Mucosa of descending colon (tissue), 3 donors: ENCODE results near the gene HAUS2. TPM values are rescaled to one million over a fixed set of nuclear protein-coding genes. Genes with fewer than 3 reads are reported as not detected.

Source experiments
- ATAC-seq: fragments of 200-7000 bp; cut with Tn5 transposase; one replicate; pipeline ENCODE4 v1.9.1; 2020; ENCODE audit warnings: mild to moderate bottlenecking, moderate library complexity
- DNase-seq, 3 donors: peaks; one replicate each; pipeline ENCODE4 v3.0.0-alpha.2; 2020
- H3K36me3 ChIP-seq: fragments of 200-600 bp; one replicate; pipeline ENCODE4 v1.8.0; 2021; ENCODE audit warnings: low read depth, mild to moderate bottlenecking
- H3K4me1 ChIP-seq: fragments of 200-600 bp; one replicate; pipeline ENCODE4 v1.8.0; 2021; ENCODE audit warnings: low read depth, mild to moderate bottlenecking
- H3K4me3 ChIP-seq: fragments of 200-600 bp; one replicate; pipeline ENCODE4 v1.8.0; 2021; ENCODE audit warnings: mild to moderate bottlenecking
- H3K9me3 ChIP-seq: fragments of 200-600 bp; one replicate; pipeline ENCODE4 v1.8.0; 2021; ENCODE audit warnings: mild to moderate bottlenecking
- intact Hi-C, 2 donors: fragments of 100-400 bp; cut with DNase I in 1 of 2; cut with micrococcal nuclease in 1 of 2; formaldehyde crosslinking; loops; one replicate each; pipeline versions ENCODE4 v1.11.0 to v1.11.1; 2022; cut with DNase I, micrococcal nuclease
- total RNA-seq, 3 donors: library from RNA; stranded (reverse); fragmentation: NEBNext Ultra II Directional in 2 of 3; extraction: Animal tissue kit (Norgen Biotek cat#: 25700) in 2 of 3; gene quantifications; one replicate each; pipeline versions ENCODE4 v1.2.1 to v1.2.4, GENCODE V29; 2021 to 2023
- TF ChIP-seq, protein P1 (sequence below): fragments of 200-600 bp; IDR thresholded peaks from one replicate; pipeline ENCODE4 v1.8.0; 2022; ENCODE audit warnings: antibody characterized with exemption, mild to moderate bottlenecking
- donor health status: DM: no; HTN: no; CAD: no; lungs with moderate emphysema.
- donor health status: DM: no; HTN: no; CAD: no.
- donor health status: DM: no; HTN: yes; CAD: no.

HAUS2 gene
- total RNA-seq, 3 donors from 2014 or later = 11.7 to 16.5 (median 13.4) TPM

DNA sequence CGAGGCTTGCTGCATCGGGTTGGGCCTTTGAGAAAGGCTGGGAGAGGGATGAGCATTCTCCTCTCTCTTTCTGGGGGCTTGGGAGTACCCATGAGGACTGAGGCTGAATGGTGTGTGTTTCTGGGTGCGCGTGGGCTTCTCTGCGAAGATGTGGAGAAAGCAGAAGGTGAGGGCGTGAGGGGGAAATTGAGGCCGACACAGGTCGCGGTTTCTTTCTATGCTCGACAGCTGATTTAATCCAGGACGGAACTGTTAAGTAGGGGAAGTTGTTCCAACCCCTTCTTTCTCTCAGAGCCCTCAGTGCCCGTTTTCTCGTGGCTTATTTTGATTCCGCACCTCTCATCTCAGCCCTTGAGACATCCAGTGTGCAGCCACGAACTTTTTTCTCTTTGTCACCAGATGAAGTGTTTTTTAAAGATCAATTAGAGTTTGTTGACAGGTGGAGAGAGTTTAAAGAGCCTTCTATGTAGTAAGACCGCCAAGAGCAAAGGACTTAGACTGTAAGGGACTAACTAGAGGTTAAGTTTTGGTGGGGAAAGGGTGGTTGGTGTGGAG, 27.5 kb downstream of the HAUS2 start:
- H3K4me1 ChIP-seq = no peaks in the 10 kb centered on the region
- peak overlapping the region; percentile 40 for H3K4me3 ChIP-seq
- intact Hi-C loops = no loop called here
- H3K9me3 ChIP-seq = no peaks in the 10 kb centered on the region
- no peaks in the 10 kb centered on the region for H3K36me3 ChIP-seq
- no peak for DNase-seq
- ATAC-seq = no peak
- TF ChIP-seq, protein P1, sequence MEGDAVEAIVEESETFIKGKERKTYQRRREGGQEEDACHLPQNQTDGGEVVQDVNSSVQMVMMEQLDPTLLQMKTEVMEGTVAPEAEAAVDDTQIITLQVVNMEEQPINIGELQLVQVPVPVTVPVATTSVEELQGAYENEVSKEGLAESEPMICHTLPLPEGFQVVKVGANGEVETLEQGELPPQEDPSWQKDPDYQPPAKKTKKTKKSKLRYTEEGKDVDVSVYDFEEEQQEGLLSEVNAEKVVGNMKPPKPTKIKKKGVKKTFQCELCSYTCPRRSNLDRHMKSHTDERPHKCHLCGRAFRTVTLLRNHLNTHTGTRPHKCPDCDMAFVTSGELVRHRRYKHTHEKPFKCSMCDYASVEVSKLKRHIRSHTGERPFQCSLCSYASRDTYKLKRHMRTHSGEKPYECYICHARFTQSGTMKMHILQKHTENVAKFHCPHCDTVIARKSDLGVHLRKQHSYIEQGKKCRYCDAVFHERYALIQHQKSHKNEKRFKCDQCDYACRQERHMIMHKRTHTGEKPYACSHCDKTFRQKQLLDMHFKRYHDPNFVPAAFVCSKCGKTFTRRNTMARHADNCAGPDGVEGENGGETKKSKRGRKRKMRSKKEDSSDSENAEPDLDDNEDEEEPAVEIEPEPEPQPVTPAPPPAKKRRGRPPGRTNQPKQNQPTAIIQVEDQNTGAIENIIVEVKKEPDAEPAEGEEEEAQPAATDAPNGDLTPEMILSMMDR = no peak

DNA sequence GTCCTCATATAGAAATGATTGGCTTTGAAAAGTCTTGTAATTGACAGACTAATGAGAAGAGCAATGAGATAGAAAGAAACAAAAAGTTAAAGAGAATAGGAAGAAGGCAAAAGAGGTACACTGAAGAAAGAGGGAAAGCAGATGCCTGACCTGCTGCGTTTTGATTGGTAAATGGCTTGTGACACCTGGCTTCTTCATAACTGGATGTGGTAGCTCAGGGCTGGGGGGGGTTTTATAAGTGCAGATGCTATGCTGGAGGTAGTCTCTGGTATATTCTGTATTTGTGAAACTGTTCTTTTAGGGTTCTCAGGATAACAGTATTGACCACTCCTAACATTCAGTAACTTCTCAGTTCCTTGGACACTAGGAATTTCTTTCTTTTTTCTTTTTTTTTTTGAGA, 28.1 kb downstream of the HAUS2 start:
- H3K9me3 ChIP-seq = no peaks in the 10 kb centered on the region
- intact Hi-C loops = no loop called here
- TF ChIP-seq, protein P1 = no peak
- DNase-seq = no peak
- no peak for ATAC-seq
- H3K4me3 ChIP-seq = no peak overlapping the region
- no peaks in the 10 kb centered on the region for H3K36me3 ChIP-seq
- H3K4me1 ChIP-seq = peaks cover 4% of the 10 kb centered on the region

DNA sequence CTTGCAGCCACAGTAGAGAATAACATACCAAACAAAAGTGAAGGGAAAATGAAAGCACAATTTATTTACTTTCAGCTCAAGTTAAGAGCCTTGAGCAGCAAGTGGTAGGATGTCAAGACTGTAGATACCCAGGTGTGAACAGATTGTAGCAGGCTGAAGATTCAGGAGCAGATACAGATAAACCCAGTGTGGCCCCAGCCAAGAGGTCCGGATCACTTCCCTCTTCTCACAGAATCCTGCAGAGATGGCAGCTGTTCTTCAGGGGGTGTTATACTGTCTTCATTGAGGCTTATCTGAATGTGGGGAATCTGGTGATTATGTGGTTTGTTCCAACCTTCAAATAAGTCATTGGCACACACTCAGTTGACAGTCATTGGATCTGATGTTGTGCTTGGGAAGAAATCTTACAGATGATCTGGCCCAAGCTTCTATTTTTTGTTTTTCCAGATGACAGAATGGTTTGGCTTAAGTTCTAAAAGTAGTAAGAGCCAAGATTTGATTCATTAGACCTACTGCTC, 28.9 kb downstream of the HAUS2 start:
- TF ChIP-seq, protein P1 = no peak
- ATAC-seq (no peak), DNase-seq (no peak)
- no peaks in the 10 kb centered on the region for H3K36me3 ChIP-seq
- H3K4me1 ChIP-seq = peaks cover 7% of the 10 kb centered on the region
- intact Hi-C loops = no loop called here
- no peaks in the 10 kb centered on the region for H3K9me3 ChIP-seq
- no peak overlapping the region for H3K4me3 ChIP-seq

DNA sequence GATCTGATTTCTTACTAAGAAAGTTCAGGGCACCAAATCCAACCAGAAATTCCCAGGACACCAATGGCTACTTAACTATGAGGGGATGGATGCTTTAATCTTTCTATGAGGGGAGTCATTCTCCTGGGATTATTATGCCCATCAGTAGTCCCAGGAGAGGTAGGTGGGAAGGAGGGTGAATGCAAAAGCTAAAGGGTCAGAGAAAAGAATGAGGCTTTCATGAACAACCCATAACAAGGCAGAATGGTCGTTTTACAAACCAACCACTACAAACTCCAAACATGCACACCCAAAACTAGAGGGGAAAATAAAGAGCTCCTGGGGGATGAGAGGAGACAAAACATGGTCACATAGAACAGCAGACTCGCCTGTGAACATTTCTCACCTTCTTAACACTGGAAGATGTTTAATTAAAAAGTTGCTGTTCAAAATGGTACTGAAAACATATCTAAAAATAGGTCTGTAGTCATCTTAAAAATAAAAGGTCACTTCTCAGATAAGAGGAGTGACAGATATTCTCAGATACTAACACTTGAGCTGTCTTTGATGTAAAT, 30.4 kb downstream of the HAUS2 start:
- ATAC-seq (no peak), DNase-seq (no peak)
- peaks cover 7% of the 10 kb centered on the region for H3K4me1 ChIP-seq

DNA sequence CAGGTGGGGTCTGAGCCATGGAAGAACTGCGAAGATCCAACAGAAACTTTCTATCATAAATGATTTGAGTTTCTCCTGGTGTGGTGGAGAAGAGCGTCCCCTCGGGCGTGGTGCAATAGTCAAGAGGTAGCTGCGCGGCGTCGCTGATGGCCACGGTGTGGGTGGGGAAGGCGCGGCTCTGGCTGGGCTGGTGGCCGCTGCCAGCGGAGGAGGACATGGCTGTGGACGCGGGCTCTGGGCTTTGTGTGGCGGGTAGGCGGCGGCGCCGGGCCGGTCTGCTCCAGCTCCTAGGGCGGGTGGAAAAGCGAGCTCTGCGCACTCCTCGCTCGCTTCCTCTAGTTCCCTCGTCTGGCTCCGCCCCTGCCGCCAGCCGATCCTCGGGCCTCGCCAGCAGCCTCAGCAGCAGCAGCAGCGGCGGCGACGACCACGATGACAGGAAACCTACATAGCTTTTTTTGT, 32.7 kb downstream of the HAUS2 start:
- intact Hi-C loops = no loop called here
- Histone ChIP-seq H3K4me1 (peaks cover 7% of the 10 kb centered on the region), H3K9me3 (no peaks in the 10 kb centered on the region), H3K36me3 (no peaks in the 10 kb centered on the region), H3K4me3 (peak overlapping the region; percentile 2)
- TF ChIP-seq, protein P1 = no peak
- DNase-seq (peak; percentile 85 to 92 (median 89)), ATAC-seq (peak; percentile 99)

More for the DNA sequence above, 30.4 kb downstream of the HAUS2 start:
- no peak overlapping the region for H3K4me3 ChIP-seq
- intact Hi-C loops = no loop called here
- TF ChIP-seq, protein P1 = no peak
- no peaks in the 10 kb centered on the region for H3K9me3 ChIP-seq
- H3K36me3 ChIP-seq = no peaks in the 10 kb centered on the region
